GM12874 (cell line): ENCODE measurements around the gene DAB2IP.

Experiments
- CTCF ChIP-seq: IDR thresholded peaks from 2 replicates; pipeline ENCODE4 v1.5.1; 2011; ENCODE audit warnings: low read depth, mild to moderate bottlenecking, control low read depth, low read length, moderate library complexity; ENCODE audit not compliant: insufficient read depth

DAB2IP gene

GRCh38 chr9:121709798-121710197 lies 58.4 kb downstream of the DAB2IP start:
- no peak for TF ChIP-seq CTCF

GRCh38 chr9:121711281-121711680 lies 59.8 kb downstream of the DAB2IP start:
- TF ChIP-seq CTCF = no peak

- TF ChIP-seq CTCF = no peak
Measured at GRCh38 chr9:121711797-121712196, 60.4 kb downstream of the DAB2IP start.

GRCh38 chr9:121713400-121714070 lies 62.1 kb downstream of the DAB2IP start:
- TF ChIP-seq CTCF = no peak

GRCh38 chr9:121714075-121714705 lies 62.8 kb downstream of the DAB2IP start:
- TF ChIP-seq CTCF = no peak

GRCh38 chr9:121714873-121715272 lies 63.4 kb downstream of the DAB2IP start:
- TF ChIP-seq CTCF = no peak

- no peak for TF ChIP-seq CTCF
Measured at GRCh38 chr9:121717141-121717991, 65.9 kb downstream of the DAB2IP start.
